DMS153 treated with DMSO at 0.1 percent for 48 hours (cell line): ENCODE results near the gene RUNX2.

Experiments
- DNase-seq: peaks from one replicate; lab custom pipeline; 2025; ENCODE audit not compliant: unreplicated experiment; lab: John Stamatoyannopoulos, UW

Gene RUNX2

DNA sequence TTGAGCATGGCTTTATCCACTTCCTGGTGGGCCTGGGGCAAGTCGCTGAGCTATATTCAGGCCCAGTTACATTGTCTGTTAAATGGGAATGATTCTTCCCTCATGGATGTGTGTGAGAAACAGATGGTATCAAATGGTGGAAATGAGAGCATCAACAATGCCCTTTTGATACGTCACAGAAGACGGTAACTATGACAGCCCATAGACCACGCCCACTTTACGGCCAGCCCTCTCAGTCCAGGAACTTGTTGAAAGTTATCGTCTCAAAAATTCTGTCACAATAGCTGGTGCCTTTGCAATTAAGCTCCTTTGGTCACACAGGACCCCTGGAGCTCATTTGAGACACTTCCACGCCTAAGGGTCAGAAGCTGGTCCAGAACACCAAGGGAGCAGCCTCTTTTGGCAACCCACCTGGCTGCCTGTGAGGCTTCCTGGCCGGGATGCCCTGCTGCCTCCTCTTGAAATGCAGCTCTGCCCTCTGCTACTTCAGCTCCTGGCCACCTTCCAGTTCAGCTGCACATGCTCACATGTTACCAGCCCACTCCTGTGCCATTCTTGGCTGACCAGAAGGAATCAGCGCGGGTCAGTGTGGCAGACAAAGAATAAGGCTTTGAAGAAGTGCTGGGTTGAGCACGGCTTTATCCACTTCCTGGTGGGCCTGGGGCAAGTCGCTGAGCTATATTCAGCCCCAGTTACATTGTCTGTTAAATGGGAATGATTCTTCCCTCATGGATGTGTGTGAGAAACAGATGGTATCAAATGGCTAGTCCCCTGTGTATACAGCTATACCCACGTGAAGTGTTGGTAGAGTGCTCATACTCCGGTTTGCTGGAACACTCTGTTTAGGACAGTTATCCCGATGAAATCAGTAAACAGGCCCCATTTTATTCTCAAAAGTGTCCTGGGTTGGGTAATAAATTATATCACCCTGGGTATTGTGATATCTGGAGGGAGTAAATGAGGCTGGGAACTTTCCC, 248.8 kb downstream of the RUNX2 start:
- DNase-seq: peak; percentile 18

DNA sequence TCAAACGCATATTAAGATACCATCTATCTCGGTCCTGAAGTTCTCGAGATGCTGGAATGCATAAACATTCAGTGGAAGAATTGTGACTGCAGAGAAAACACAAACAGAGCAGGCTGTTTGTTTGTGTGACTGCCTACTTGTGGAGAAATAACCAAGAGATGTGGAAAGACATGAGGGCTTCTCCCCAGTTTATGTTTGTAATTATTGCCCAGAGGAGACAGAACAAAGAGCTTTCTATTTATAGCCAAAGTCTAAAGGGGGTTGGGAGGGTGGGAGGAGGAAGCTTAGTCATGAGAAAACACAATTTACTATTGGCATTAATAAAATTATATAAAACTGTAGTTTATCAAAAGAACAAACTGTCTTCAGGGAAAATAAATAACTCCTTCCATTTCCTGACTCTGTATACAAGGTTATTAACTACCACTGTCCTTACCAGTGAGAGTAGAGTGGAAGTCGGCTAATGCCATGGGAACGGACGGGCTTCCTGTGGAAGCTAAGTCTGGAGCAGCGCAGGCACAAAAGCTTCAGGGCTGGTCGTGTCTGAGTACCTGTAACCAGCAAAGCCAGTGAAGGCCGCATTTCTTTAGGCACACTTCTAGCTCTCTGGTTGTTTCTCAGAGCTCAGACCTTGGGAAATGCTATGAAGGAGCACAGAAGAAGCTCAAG, 249.8 kb downstream of the RUNX2 start:
- DNase-seq: no peak

- DNase-seq: no peak
Observed at GRCh38 chr6:45584127-45584526, 256.0 kb downstream of the RUNX2 start.

- no peak for DNase-seq
Observed at GRCh38 chr6:45586216-45587171, 258.4 kb downstream of the RUNX2 start.

DNA sequence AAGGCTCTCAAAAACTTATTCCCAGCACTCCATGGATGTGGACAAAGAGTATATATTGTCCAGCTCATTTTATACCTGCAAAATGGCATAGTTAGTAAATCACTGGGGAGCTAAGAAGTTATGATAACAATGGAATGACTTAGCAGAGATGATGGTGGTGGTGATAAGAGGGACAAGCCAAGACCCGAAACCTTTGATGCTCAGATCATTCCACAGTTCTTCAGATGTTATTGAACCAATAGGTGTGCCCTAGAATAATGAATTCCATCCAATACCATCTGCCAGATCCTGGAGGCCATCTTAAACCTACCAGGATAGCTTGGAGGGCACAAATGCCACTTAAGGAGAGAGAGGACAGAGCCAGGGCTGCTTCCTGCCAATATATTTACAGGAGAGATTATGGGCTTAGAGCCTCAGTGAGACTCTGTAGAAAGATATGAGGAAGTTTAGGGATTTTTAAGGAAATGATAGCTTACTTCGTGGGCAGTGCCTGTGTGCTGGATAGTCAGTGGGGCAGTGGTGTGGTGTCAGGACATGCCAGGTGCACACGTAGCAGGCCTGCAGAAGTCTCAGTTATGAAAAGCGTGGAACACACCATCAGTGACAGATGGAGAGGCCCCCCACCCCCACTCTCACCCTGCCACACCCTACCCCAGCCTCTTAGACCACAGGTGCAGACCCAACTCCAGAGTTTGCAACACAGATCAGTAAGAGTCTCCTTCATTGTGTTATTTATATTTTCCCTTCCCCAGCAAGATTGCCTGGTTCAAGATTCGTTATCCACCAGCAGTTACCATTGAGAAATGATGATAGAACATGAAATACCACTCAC, 259.3 kb downstream of the RUNX2 start:
- DNase-seq: no peak

GRCh38 chr6:45589367-45589766, 261.2 kb downstream of the RUNX2 start:
- no peak for DNase-seq

GRCh38 chr6:45590226-45590625, 262.1 kb downstream of the RUNX2 start:
- peak; percentile 10 for DNase-seq

DNA sequence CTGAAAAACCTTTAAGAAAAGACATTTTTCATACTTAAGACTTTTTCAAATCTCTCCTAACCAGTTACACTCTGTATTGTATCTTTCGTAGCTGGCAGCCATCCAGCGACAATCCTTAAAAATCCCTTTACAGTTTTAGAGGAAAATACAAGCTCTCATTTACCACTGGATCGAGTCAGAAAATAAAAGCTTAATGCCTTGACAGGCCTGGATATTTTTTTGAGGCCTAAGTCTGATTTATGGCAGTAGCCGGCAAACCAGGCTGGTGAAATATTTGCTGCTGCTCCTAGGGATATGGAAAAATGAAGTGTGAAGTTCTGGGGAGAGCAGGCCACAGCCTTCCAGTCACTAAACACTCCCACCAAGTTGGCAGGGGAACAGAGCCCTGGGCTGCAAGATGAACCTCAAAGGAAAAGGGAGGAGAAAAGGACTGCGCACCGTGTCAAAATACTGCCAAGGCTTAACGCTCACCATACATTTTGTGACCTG, 262.6 kb downstream of the RUNX2 start:
- no peak for DNase-seq

- no peak for DNase-seq
Observed at GRCh38 chr6:45591306-45591705, 263.2 kb downstream of the RUNX2 start.

DNA sequence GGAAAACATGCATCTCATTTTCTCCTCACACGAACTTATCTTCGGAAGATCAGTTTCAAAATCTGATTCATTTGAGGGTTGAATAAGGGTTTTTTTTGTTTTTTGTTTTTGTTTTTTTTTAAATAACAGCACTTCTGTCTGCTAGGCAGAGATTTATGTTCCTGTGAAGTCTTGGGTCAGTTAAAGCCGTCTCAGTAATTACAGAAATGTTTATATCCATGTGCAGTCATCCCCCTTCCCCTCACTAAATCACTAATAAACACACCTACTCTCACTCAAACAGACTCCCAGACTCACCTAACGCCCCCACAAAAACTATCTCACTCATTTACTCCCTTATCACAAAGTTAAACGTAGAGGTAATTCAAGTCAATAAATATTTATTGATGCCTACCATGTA, 263.8 kb downstream of the RUNX2 start:
- DNase-seq: no peak

DNA sequence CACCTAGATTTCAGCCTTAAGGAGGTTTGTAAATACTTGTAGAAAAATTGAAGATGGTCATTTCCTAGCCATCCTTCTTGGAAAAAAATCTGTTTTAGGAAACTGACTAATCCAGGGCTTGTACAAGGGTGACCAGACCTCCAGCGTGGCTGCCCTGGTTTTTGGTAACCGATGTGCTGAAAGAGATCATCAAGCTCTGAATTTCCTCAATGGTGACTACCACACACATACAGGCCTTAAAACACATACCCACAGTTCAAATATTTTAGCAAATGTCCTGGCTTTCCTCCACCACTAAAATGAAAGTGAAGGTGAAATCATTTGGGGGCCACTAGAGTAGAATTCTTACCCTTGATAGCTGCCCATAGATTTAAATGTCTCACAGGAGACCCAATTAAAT, 264.9 kb downstream of the RUNX2 start:
- DNase-seq: no peak

DNA sequence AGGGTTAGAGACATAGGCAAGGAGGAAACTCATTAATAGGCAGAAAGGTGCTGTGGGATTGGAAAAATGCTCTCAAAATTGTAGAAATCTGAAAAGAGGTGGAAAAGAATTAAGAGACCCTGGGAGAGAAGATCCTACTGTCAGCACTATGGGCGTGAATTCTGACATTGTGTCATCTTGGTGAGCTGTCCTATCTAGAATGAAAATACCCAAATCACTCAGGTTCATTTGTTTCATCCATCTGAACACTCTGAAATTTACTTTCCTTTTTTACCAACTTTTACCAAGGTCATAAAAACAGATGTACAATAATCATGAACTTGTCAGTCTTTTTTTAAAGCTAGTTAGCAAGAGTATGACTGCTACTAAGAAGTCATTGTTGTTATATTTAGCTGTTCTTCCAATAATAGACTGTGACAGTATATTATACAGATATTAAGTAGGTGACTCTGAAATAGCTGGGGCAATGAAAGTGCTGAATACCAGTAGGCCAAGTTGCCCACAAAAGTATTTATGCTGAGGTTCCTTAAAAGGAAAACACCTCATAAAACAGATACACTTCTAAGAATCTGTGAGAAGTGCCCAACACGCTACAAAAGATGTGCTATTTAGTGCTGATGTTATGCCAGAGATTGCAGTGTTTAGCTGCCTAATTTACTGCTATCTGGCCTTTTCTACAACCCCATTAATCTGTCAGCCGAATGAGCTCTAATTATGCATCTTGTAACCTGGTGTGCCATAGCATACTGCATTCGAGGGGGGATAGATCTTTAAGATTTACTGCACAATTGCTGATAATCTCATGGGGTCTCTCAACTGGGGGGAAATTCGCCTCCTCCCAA, 267.1 kb downstream of the RUNX2 start:
- no peak for DNase-seq

DNA sequence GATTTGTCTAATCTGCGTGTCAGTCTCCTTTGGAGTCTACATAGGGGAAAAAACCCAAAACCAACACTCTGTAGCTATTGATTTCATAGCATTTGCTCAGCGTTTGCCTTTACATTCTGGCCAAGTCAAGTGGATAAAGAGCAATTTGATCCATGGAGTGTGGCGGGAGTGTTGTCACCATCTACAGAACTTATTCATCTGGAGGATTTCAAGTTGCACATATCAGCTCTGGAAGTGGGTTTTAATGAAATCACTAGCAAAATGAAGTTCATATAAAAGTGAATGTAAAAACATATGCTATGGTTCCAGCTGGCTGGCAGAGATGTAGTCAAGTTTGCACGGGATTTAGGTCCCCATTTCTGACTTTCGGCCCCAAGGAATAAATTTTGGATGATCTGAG, 269.3 kb downstream of the RUNX2 start:
- DNase-seq: no peak

GRCh38 chr6:45599053-45599452, 270.9 kb downstream of the RUNX2 start:
- no peak for DNase-seq

DNA sequence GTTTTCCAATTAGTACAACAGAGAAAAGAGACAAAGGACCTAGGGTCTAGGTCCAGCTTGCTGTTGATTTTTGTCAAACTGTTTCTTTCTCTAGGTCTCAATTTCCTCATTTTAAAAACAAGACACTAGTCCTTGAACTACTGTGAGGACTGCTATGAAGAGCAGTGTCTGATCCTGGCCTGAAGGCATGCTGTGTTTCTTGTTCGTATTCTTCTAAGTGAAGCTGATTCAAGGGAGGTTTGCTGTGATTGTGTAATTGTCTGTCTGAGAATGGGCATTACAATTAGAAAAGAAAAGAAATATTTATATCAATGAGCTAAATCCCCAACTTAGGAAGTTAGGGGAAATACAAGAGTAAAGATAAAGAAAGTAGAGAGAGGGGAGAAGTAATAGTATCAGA, 277.8 kb downstream of the RUNX2 start:
- DNase-seq: no peak

DNA sequence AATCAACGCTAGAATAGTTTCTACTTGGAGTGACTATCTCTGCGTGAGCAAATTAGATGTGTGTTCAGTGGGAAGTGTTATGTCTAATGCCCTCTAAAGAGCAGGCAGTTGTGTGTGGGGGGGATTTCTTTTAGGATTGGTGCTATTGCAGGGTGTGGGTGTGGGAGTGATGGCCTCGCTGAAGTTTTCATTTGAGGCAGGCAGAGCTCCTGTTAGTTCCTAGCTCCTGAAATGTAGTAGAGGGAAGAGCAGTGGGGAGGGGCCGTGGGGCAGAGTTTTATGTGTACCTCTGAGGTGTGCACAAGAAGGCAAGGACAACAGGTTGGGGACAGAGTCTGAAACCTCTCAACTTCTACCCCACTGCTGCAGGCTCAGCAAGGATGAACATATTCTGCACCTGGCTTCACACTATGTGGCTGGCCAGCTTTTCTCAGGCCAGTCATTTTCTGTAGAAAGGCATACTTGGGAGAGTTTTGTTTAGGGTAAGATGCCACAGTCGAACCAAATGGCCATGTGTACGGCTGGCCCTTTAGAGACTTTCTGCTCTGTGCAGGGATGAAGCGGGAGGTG, 278.8 kb downstream of the RUNX2 start:
- no peak for DNase-seq

GRCh38 chr6:45607798-45608197, 279.7 kb downstream of the RUNX2 start:
- no peak for DNase-seq

GRCh38 chr6:45608252-45608913, 280.3 kb downstream of the RUNX2 start:
- DNase-seq: no peak
